GM21526 (cell line): ENCODE results near the gene EPN1.

Experiments
- ATAC-seq: cut with Tn5 transposase; IDR thresholded peaks from one replicate; pipeline ENCODE4 v1.9.1; 2021; ENCODE audit warnings: moderate library complexity; ENCODE audit not compliant: unreplicated experiment, low FRiP score

The EPN1 gene

GRCh38 chr19:55659822-55660221, 15.2 kb upstream of the EPN1 start:
- ATAC-seq = no peak

- no peak for ATAC-seq
Measured at GRCh38 chr19:55660404-55660803, 14.6 kb upstream of the EPN1 start.

- ATAC-seq = no peak
Measured at GRCh38 chr19:55660991-55661390, 14.0 kb upstream of the EPN1 start.

- no peak for ATAC-seq
Measured at GRCh38 chr19:55661826-55662225, 13.2 kb upstream of the EPN1 start.

GRCh38 chr19:55663846-55664536, 11.0 kb upstream of the EPN1 start:
- ATAC-seq = no peak

- no peak for ATAC-seq
Measured at GRCh38 chr19:55666343-55667005, 8.6 kb upstream of the EPN1 start.

GRCh38 chr19:55667006-55667381, 8.0 kb upstream of the EPN1 start:
- ATAC-seq = no peak

- ATAC-seq = no peak
Measured at GRCh38 chr19:55667511-55667910, 7.5 kb upstream of the EPN1 start.

- no peak for ATAC-seq
Measured at GRCh38 chr19:55667958-55668357, 7.1 kb upstream of the EPN1 start.

GRCh38 chr19:55668603-55669348, 6.2 kb upstream of the EPN1 start:
- ATAC-seq = no peak

- ATAC-seq = no peak
Measured at GRCh38 chr19:55669418-55670279, 5.4 kb upstream of the EPN1 start.

- no peak for ATAC-seq
Measured at GRCh38 chr19:55670280-55671053, 4.6 kb upstream of the EPN1 start.

GRCh38 chr19:55671054-55671378, 4.0 kb upstream of the EPN1 start:
- ATAC-seq = no peak

GRCh38 chr19:55672418-55672817, 2.6 kb upstream of the EPN1 start:
- no peak for ATAC-seq

- ATAC-seq = no peak
Measured at GRCh38 chr19:55673465-55673864, 1.6 kb upstream of the EPN1 start.

- ATAC-seq = no peak
Measured at GRCh38 chr19:55673889-55674288, 1.1 kb upstream of the EPN1 start.

- ATAC-seq = no peak
Measured at GRCh38 chr19:55674459-55674840, 576 bp upstream of the EPN1 start.

GRCh38 chr19:55675661-55676354, 782 bp downstream of the EPN1 start:
- ATAC-seq = no peak

GRCh38 chr19:55676383-55676782, 1.4 kb downstream of the EPN1 start:
- no peak for ATAC-seq
